Superior temporal gyrus (tissue), 1 donor: ENCODE measurements around the gene WAS.
"Not testable (repeated sequence)": the region's sequence is repeated elsewhere in the genome, so short reads cannot be mapped to it uniquely, and the experiment has no call there.

Experiments
- DNase-seq: peaks from one replicate; pipeline ENCODE4 v3.0.0-alpha.2; 2016; ENCODE audit errors: extremely low spot score

Gene WAS

DNA sequence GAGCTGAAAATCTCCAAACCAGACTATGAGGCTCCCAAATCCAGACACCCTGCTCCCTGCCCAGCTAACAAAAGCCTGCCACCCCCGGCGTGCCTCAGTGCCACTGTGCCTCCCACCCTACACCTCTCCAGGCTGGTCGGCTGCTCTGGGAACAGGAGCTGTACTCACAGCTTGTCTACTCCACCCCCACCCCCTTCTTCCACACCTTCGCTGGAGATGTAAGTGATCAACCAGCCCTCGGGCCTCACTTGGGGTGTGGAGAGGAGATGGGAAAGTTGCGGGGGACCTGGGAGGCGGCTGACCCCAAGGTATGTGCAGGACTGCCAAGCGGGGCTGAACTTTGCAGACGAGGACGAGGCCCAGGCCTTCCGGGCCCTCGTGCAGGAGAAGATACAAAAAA lies 1.8 kb downstream of the WAS start:
- DNase-seq: no peak

GRCh38 chrX:48688531-48689150 lies 5.0 kb downstream of the WAS start:
- DNase-seq: no peak

DNA sequence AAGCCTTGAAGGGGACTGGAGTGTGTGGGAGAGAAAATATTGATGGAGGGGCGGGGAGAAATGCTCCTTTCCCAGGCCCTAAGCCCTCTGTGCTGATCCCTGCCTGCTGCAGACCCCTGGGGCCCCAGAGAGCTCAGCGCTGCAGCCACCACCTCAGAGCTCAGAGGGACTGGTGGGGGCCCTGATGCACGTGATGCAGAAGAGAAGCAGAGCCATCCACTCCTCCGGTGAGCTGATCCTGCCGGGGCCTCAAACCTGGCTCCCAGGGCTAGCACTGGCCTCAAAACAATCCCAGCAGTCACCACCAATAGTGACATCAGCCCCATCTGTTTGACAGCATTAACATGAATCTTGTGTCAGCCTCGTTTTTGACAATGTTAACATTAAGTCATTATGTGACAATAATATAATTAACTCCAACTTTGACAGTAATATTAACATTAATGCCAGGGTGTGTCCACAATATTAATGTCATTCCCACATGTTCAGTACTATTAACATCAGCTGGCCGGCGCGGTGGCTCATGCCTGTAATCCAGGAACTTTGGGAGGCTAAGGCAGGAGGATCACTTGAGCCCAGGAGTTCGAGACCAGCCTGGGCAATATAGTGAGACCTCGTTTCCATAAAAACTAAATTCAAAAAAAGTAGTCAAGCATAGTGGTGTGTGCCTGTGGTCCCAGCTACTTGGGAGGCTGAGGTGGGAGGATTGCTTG lies 5.8 kb downstream of the WAS start:
- DNase-seq: no peak

DNA sequence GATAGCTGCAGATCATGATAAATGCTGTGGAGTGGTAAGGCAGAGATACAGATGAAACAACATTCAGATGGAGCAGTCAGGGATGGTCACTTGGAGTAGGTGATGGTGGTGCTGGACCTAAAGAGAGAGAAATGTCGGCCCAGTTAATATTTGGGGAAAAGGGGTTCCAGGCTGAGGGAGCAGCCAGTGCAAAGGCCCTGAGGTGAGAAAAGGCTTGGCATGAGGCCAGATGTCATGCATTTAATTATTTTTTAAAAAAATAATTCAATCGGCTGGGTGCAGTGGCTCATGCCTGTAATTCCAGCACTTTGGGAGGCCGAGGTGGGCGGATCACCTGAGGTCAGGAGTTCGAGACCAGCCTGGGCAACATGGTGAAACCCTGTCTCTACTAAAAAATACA lies 8.1 kb downstream of the WAS start:
- not testable (repeated sequence) for DNase-seq

DNA sequence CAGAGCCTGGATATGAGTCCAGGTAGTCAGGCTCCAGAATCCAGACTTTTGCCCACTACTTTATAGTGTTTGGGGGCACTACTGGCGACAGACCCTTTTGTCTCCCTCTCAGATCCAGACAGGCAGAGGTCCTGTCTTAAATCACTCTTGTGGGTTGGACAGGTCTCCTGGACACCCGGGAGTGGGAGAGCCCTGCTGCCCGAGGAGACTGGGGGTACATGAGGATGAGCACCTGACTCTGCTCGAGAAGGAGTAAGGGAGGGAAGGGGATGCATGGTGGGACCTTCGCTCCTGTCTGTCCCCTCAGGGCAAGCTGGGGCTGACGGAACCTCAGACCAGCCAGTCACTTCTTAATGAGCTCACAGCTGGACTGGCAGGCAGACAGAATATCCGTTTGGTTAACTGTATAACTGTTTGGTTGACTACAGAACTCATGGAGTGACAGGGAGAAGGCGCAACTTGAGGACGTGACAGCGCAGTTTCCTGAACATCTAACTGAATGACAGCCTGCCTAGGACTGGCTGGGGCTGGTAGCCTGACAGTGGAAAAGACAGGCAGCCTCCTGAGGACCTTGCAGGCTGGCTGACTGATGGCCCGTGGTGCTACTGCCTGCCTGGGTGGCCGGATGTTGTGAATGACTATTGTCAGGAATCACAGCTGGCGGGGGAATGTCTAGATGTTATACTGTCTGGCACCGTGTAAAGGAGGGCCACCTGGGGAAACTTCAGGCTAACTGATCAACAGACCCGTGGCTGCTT lies 11.4 kb downstream of the WAS start:
- DNase-seq: no peak

DNA sequence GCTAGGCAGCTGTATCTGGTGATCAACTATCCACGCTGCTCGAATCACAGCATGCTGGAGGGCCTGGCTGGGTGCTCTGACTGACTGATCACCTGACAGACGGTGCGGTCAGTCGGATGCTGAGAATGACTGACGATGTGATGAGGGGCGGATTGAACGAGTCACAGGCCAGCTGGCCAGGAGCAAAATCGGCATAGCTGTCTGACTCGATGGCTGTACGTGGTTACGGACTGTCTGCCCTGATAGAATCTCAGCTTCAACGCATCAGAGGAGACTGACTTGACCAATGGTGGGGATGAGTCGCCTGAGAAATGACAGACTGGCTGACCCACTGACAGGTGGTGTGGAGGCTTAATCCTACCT lies 11.9 kb downstream of the WAS start:
- DNase-seq: no peak

DNA sequence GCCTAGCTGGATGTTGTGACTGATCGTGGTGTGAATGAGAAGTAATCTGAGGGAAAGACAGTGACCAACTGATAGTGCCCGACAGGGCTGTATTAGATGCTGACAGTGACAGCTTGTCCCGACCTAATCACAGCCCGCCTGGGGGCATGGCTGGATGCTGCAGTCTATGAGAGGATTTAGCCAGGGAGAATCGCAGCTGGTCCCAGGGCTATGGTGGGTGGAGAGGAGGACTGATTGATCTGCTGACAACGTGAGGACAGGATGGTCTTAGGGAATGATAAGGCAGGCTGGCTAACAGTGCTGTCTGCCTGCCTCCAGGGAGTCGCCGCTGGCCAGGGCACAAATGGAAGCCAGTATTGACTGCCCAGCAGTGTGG lies 12.3 kb downstream of the WAS start:
- peak; percentile 22 for DNase-seq

- DNase-seq: peak; percentile 82
These were observed 12.8 kb downstream of the WAS start, which contains the start of gene SUV39H1 for GRCh38 chrX:48696301-48696908. Gene SUV39H1, plus strand, starts transcription at chrX:48696734. Its CDS starts 51 bp downstream, at chrX:48696785.

- DNase-seq: no peak
These were observed 13.5 kb downstream of the WAS start for GRCh38 chrX:48696909-48697727.

DNA sequence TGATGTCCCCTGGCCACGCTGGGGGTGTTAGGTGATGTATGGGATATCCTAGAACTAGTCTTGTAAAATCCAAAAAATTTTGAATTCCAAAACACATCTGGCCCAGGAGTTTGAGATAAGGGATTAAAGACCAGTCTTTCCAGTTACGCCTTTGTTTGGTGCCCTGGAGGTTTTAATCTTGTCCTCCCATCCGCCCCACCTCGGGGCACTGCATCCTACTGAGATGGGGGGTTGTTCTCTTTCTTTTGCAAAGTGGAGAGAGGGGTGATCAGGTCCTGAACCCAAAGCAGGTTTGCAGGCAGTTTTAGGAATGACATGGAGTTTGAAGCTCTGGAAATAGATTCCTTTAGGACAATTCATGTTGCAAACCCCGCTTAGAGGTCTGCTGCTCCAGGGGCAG lies 14.7 kb downstream of the WAS start:
- DNase-seq: no peak

DNA sequence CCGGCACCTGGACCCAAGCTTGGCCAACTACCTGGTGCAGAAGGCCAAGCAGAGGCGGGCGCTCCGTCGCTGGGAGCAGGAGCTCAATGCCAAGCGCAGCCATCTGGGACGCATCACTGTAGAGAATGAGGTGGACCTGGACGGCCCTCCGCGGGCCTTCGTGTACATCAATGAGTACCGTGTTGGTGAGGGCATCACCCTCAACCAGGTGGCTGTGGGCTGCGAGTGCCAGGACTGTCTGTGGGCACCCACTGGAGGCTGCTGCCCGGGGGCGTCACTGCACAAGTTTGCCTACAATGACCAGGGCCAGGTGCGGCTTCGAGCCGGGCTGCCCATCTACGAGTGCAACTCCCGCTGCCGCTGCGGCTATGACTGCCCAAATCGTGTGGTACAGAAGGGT lies 16.6 kb downstream of the WAS start:
- no peak for DNase-seq

- no peak for DNase-seq
These were observed 17.5 kb downstream of the WAS start for GRCh38 chrX:48700951-48701653.

GRCh38 chrX:48702032-48702431 lies 18.4 kb downstream of the WAS start:
- DNase-seq: no peak

DNA sequence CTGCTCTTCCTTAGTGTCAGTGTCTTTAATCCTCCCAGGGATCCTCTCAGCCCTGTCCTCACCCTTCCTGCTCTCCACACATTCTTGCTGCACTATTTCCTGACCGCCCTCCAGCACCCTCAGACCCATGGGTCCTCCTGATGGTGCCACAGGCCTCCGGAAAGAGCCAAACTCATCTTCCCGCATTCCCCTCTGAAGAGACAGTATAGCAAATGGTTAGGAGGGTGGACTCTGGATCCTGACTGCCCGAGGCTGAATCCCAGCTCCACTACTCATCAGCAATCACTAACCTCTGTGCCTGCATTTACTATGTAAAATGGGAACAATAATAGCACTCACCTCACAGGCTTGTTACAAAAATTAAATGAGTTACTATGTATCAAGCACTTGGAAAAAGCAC lies 19.1 kb downstream of the WAS start:
- no peak for DNase-seq

- DNase-seq: no peak
These were observed 19.6 kb downstream of the WAS start for GRCh38 chrX:48703228-48703627.

GRCh38 chrX:48703642-48704481 lies 20.3 kb downstream of the WAS start:
- peak; percentile 24 for DNase-seq

DNA sequence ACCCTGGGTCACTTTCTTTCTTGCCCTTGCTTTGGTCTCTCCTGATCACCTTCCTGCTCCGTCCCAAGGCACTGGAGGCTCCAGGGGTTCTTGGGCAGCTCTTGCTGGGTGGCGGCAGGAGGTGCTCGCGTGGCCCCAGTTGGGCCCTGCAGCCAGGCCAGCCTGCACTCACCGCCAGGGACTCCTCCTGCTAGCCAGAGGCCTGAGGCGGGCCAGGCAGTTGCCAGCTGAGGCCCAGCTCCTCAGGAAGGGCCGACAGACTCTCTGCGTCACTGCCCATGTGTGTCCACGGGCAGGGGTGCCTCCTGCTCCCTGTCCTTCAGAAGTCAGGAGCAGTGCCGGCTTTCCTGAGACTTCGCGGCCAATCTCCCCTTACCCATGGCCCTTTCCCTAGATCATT lies 22.3 kb downstream of the WAS start:
- no peak for DNase-seq

GRCh38 chrX:48709522-48710112 lies 26.0 kb downstream of the WAS start:
- no peak for DNase-seq

- no peak for DNase-seq
These were observed 27.7 kb downstream of the WAS start for GRCh38 chrX:48711162-48711928.
